B cell (primary cell): ENCODE data around the gene LRP11. TPM values are rescaled to one million over a fixed set of nuclear protein-coding genes. Genes with fewer than 3 reads are reported as not detected.

Experiments
- ATAC-seq: fragments of 200-7000 bp; cut with Tn5 transposase; one replicate; pipeline ENCODE4 v1.10.0; 2021; ENCODE audit warnings: low read depth, mild to moderate bottlenecking, moderate number of reproducible peaks, moderate library complexity
- CTCF ChIA-PET: fragments of 350-600 bp; sonication (Branson Sonifier 250); formaldehyde crosslinking; loops from one replicate; lab custom pipeline; 2021; ENCODE audit warnings: antibody characterized with exemption, inconsistent platforms; lab: Charles Lee
- POLR2A ChIA-PET: fragments of 350-600 bp; sonication (Branson Sonifier 250); formaldehyde crosslinking; loops from one replicate; lab custom pipeline; 2021; ENCODE audit warnings: antibody characterized with exemption; lab: Charles Lee
- DNase-seq: peaks from one replicate; pipeline ENCODE4 v3.0.0; 2013
- H2AFZ ChIP-seq: 2 replicates; pipeline ENCODE4 v1.6.1; 2012; ENCODE audit warnings: mild to moderate bottlenecking, low read depth, low read length; ENCODE audit not compliant: insufficient read depth, poor library complexity, severe bottlenecking
- H3K27ac ChIP-seq, 2 donors: 1 replicate in 1 of 2; 2 replicates in 1 of 2; pipeline ENCODE4 v1.5.1; 2012 to 2013; ENCODE audit warnings: low read length in 2 of 2, mild to moderate bottlenecking in 2 of 2, moderate library complexity in 1 of 2
- H3K27me3 ChIP-seq, 4 experiments: fragments of 200-600 bp in 1 of 4; sonication (generic) in 1 of 4; replicated peaks in 1 of 4; 1 replicate in 2 of 4; 2 replicates in 2 of 4; pipeline versions ENCODE4 v1.6.1 to v1.7.0; 2013 to 2016; ENCODE audit warnings: low read length in 3 of 4, mild to moderate bottlenecking in 2 of 4, mixed read lengths in 1 of 4, moderate library complexity in 1 of 4; ENCODE audit not compliant: insufficient read depth in 4 of 4, control insufficient read depth in 3 of 4; ENCODE audit errors: control extremely low read depth in 1 of 4
- H3K36me3 ChIP-seq, 2 experiments: replicated peaks in 1 of 2; 1 replicate in 1 of 2; 2 replicates in 1 of 2; pipeline versions ENCODE4 v1.6.1 to v1.7.1; 2013; ENCODE audit warnings: low read length in 1 of 2; ENCODE audit not compliant: insufficient read depth in 2 of 2, control insufficient read depth in 1 of 2; ENCODE audit errors: control extremely low read depth in 1 of 2, extremely low read depth in 1 of 2
- H3K4me1 ChIP-seq, 2 donors: fragments of 200-600 bp in 1 of 2; sonication (generic) in 1 of 2; 1 replicate in 1 of 2; 2 replicates in 1 of 2; pipeline versions ENCODE4 v1.5.1 to v1.6.1; 2013 to 2017; ENCODE audit warnings: low read length in 2 of 2; ENCODE audit not compliant: control insufficient read depth in 2 of 2, insufficient read depth in 2 of 2
- H3K4me2 ChIP-seq: replicated peaks from 2 replicates; pipeline ENCODE3; 2012; ENCODE audit warnings: mild to moderate bottlenecking, low read depth, low read length; ENCODE audit not compliant: poor library complexity, severe bottlenecking
- H3K4me3 ChIP-seq, 5 experiments: fragments of 200-600 bp in 1 of 5; sonication (generic) in 1 of 5; 1 replicate in 3 of 5; 2 replicates in 2 of 5; pipeline versions ENCODE4 v1.5.1 to v1.7.0; 2011 to 2016; ENCODE audit warnings: low read length in 4 of 5, mild to moderate bottlenecking in 4 of 5, low read depth in 2 of 5, control low read depth in 1 of 5, moderate library complexity in 1 of 5; ENCODE audit not compliant: insufficient read depth in 1 of 5; ENCODE audit errors: control extremely low read depth in 1 of 5, extremely low read depth in 1 of 5
- H3K79me2 ChIP-seq: fragments of 200-600 bp; sonication (generic); one replicate; pipeline ENCODE4 v1.6.0; 2016; ENCODE audit warnings: low read length; ENCODE audit not compliant: control insufficient read depth, insufficient read depth
- H3K9ac ChIP-seq: fragments of 200-600 bp; sonication (generic); 2 replicates; pipeline ENCODE4 v1.6.1; 2017; ENCODE audit warnings: mild to moderate bottlenecking, low read length, moderate library complexity
- H3K9me3 ChIP-seq, 3 donors: one replicate each; pipeline versions ENCODE4 v1.6.1 to v1.7.1; 2013; ENCODE audit warnings: low read length in 2 of 3; ENCODE audit not compliant: control insufficient read depth in 2 of 3, insufficient read depth in 1 of 3; ENCODE audit errors: control extremely low read depth in 1 of 3
- H4K20me1 ChIP-seq: 2 replicates; pipeline ENCODE4 v1.6.0; 2012; ENCODE audit warnings: mild to moderate bottlenecking, low read length; ENCODE audit not compliant: insufficient read depth, control insufficient read depth, poor library complexity, severe bottlenecking
- H3K27ac Mint-ChIP-seq: one replicate; pipeline ENCODE4 v1.8.0; 2021; ENCODE audit warnings: mixed read lengths
- H3K27me3 Mint-ChIP-seq: one replicate; pipeline ENCODE4 v1.8.0; 2021; ENCODE audit warnings: mixed read lengths
- H3K4me1 Mint-ChIP-seq: one replicate; pipeline ENCODE4 v1.8.0; 2021; ENCODE audit warnings: mixed read lengths
- H3K4me3 Mint-ChIP-seq: one replicate; pipeline ENCODE4 v1.8.0; 2021; ENCODE audit warnings: mixed read lengths
- H3K9me3 Mint-ChIP-seq: one replicate; pipeline ENCODE4 v1.8.0; 2022; ENCODE audit warnings: mixed read lengths; ENCODE audit not compliant: insufficient read depth
- CTCF ChIP-seq: fragments of 200-600 bp; IDR thresholded peaks from one replicate; pipeline ENCODE4 v1.8.0; 2022; ENCODE audit warnings: antibody characterized with exemption, mild to moderate bottlenecking
- EZH2 ChIP-seq: IDR thresholded peaks from 2 replicates; pipeline ENCODE4 v1.6.1; 2012; ENCODE audit warnings: borderline replicate concordance, low read depth, mild to moderate bottlenecking, moderate library complexity, low read length; ENCODE audit not compliant: insufficient read depth, poor library complexity, severe bottlenecking
- WGBS: methylation state at CpG from one replicate; pipeline ENCODE4 v1.1.5; 2013; ENCODE audit warnings: missing lambda C conversion rate; ENCODE audit not compliant: insufficient coverage; 5-methylcytosine and 5-hydroxymethylcytosine counted together
- intact Hi-C: fragments of 100-400 bp; cut with micrococcal nuclease; formaldehyde crosslinking; loops from one replicate; pipeline ENCODE4 v1.10.0; 2022
- polyA plus RNA-seq: library from polyadenylated mRNA; depleted of rRNA; stranded (reverse); fragments of >200 nt; gene quantifications from 2 replicates; pipeline ENCODE4 v1.2.3, GENCODE V29; 2012
- total RNA-seq, 2 donors: library from RNA; stranded (reverse); fragments of 120-200 nt in 1 of 2; gene quantifications; 1 replicate in 1 of 2; 2 replicates in 1 of 2; pipeline versions ENCODE4 v1.2.3 to v1.2.4, GENCODE V29; 2013 to 2022

Gene LRP11
- total and polyA plus RNA-seq, 2 donors (not counting 1 experiment from before 2014, with no cell fraction given) = 0.34 to 1.2 TPM

- no peak overlapping the region for H3K27ac ChIP-seq
- TF ChIP-seq CTCF = no peak
- TF ChIP-seq EZH2 = no peak
- H3K4me3 Mint-ChIP-seq = no peak overlapping the region
- no peaks in the 10 kb centered on the region for H3K27me3 ChIP-seq
- ChIA-PET CTCF (no interaction called here), POLR2A (no interaction called here)
- WGBS = no CpG with 5 or more reads among the region's 1 CpG
- H3K36me3 ChIP-seq = peaks cover 2 to 41% of the 10 kb centered on the region in 2 experiments
- H3K4me1 ChIP-seq = no peaks in the 10 kb centered on the region
- no peak overlapping the region for H3K27ac Mint-ChIP-seq
- no peak overlapping the region for H3K9ac ChIP-seq
- intact Hi-C loops = no loop called here
- H3K79me2 ChIP-seq = peaks cover 2% of the 10 kb centered on the region
- ATAC-seq (no peak), DNase-seq (no peak)
- no peak overlapping the region for H3K4me3 ChIP-seq
- H3K9me3 ChIP-seq = no peaks in the 10 kb centered on the region
- no peak overlapping the region for H3K4me2 ChIP-seq
- H4K20me1 ChIP-seq = no peaks in the 10 kb centered on the region
- H2AFZ ChIP-seq = no peak overlapping the region
- H3K4me1 Mint-ChIP-seq = no peaks in the 10 kb centered on the region
- no peaks in the 10 kb centered on the region for H3K9me3 Mint-ChIP-seq
- no peaks in the 10 kb centered on the region for H3K27me3 Mint-ChIP-seq
Observed at GRCh38 chr6:149777624-149778023, 86.5 kb downstream of the LRP11 start.

- H3K79me2 ChIP-seq = peaks cover 40% of the 10 kb centered on the region
- no peak overlapping the region for H3K9ac ChIP-seq
- no peaks in the 10 kb centered on the region for H3K4me1 ChIP-seq
- Mint-ChIP-seq H3K27me3 (no peaks in the 10 kb centered on the region), H3K27ac (no peak overlapping the region), H3K9me3 (no peaks in the 10 kb centered on the region), H3K4me1 (no peaks in the 10 kb centered on the region), H3K4me3 (no peak overlapping the region)
- ATAC-seq = no peak
- no peak for DNase-seq
- TF ChIP-seq EZH2 (no peak), CTCF (no peak)
- no peak overlapping the region for H3K27ac ChIP-seq
- H3K4me3 ChIP-seq = no peak overlapping the region
- WGBS = 98% methylated on average over 5 of the region's 6 CpGs
- POLR2A ChIA-PET = no interaction called here
- intact Hi-C loops = no loop called here
- H2AFZ ChIP-seq = no peak overlapping the region
- H4K20me1 ChIP-seq = peaks cover 19% of the 10 kb centered on the region
- H3K4me2 ChIP-seq = no peak overlapping the region
- no peaks in the 10 kb centered on the region for H3K9me3 ChIP-seq
- CTCF ChIA-PET = no interaction called here
- peaks cover 2 to 37% of the 10 kb centered on the region in 2 experiments for H3K36me3 ChIP-seq
- H3K27me3 ChIP-seq = no peaks in the 10 kb centered on the region
Observed at GRCh38 chr6:149771925-149772324, 92.2 kb downstream of the LRP11 start.
